Measurements from ENCODE around the gene TMEM18. TPM values are rescaled to one million over a fixed set of nuclear protein-coding genes. Genes with fewer than 3 reads are reported as not detected.

Gene TMEM18
- total and polyA plus RNA-seq, 8 donors = 16.9 to 64.6 (median 57.7) TPM

GRCh38 chr2:627340-627709, 49.9 kb downstream of the TMEM18 start:
- TF ChIP-seq CTCF (IDR thresholded peaks at IDR 0.05) = no peak
- intact Hi-C loops (cut with DNase I) = no loop called here
- Histone ChIP-seq H3K27ac (no peak overlapping the region), H3K36me3 (no peaks in the 10 kb centered on the region), H3K9me3 (no peaks in the 10 kb centered on the region), H3K4me1 (no peaks in the 10 kb centered on the region), H3K27me3 (peaks cover 0 to 6% of the 10 kb centered on the region in 2 donors), H3K4me3 (no peak overlapping the region)
- ATAC-seq (no peak), DNase-seq (no peak)

GRCh38 chr2:626491-627339, 50.5 kb downstream of the TMEM18 start:
- Histone ChIP-seq H3K4me3 (no peak overlapping the region), H3K4me1 (no peaks in the 10 kb centered on the region), H3K36me3 (no peaks in the 10 kb centered on the region), H3K9me3 (no peaks in the 10 kb centered on the region), H3K27ac (no peak overlapping the region), H3K27me3 (peaks cover 0 to 6% of the 10 kb centered on the region in 2 donors)
- no peak for DNase-seq
- TF ChIP-seq CTCF (IDR thresholded peaks at IDR 0.05) = no peak
- no peak for ATAC-seq
- intact Hi-C loops (cut with DNase I) = no loop called here

DNA sequence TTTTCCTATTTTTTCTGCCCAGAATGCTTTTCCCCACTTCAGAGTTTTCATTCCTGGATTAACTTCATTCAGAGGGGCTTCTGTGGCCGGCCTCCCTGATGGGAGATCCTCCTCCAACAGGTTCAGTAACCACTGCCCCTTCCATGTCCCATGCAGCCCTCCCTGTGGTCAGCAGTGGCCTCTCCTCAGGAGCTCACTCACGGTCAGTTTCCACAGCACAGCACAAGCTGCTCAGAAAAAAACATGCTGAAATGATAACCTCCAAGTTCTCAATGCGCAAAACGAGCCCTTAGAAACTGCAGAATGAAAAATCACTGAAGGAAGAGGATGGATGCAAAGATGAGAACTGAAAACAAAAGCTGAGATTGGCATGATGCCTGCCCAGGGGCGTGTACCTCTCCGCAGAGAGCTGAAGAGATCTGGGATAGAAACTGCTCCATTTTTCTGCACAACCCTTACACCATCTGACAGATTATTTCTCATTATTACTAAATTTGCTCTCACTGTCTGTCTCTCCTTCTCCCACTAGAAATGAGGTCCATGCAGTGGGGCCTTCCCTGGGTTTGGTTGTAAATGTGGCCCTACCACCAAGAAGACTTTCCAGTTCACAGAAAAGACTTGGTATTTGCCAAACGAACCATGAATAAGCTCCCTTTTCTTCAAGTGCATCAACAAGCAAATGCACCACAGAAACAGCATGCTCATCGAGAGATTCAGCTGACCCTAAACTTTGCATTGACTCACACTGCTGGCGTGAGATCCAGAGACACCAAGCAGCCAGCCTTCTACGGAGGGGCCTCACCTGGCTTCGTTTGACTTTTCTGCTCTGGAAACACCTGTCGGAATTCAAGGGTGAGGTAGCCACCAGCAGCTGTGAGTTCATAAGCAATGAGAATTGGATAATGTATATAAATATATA, 51.5 kb downstream of the TMEM18 start:
- no peaks in the 10 kb centered on the region for H3K4me1 ChIP-seq
- no peaks in the 10 kb centered on the region for H3K36me3 ChIP-seq
- H3K9me3 ChIP-seq = peaks cover 0 to 5% of the 10 kb centered on the region in 2 donors
- no peak overlapping the region for H3K27ac ChIP-seq
- intact Hi-C loops (cut with DNase I) = no loop called here
- no peak for DNase-seq
- no peak overlapping the region for H3K4me3 ChIP-seq
- ATAC-seq = no peak
- peaks cover 0 to 6% of the 10 kb centered on the region in 2 donors for H3K27me3 ChIP-seq
- TF ChIP-seq CTCF (IDR thresholded peaks at IDR 0.05) = no peak

DNA sequence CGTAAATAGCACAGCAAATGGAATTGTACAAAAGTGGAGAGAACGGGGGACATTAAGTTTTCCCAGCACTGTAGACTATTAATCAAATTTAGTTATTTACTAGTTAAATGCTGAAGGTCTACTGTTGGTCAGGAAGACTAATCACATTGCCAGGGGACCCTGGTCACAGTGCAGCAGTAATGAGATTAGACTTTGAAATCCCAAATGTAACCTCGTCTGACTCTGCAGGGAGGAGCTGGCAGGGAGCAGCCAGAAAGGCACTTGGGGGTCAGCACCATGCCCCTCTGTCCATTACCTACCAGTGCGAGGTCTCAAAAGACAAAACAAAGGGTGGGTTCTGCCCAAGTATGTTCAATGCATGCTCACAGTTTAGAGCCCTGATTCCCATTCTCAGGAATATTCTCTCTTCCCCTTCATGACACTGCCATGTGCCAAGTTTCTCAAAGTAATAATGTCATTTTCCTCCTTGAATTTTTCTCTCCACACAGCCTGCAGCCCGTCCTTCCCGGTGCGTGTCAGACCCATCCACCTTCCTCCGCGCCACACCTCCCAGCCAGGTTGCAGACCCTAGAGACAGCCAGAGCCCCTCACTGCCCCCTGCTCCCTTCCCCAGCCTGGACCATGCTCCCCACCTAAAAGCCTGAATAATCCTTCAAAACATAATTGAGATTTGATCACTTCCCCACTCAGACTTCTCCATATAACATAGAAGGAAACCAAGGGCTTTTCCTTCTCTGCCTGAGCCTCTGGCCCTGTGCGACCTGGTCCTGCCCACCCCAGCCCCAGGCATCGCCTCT, 52.5 kb downstream of the TMEM18 start:
- TF ChIP-seq CTCF (IDR thresholded peaks at IDR 0.05) = no peak
- DNase-seq (no peak), ATAC-seq (no peak)
- Histone ChIP-seq H3K4me3 (no peak overlapping the region), H3K4me1 (no peaks in the 10 kb centered on the region), H3K27me3 (peaks cover 0 to 6% of the 10 kb centered on the region in 2 donors), H3K9me3 (peaks cover 0 to 5% of the 10 kb centered on the region in 2 donors), H3K36me3 (no peaks in the 10 kb centered on the region), H3K27ac (no peak overlapping the region)
- intact Hi-C loops (cut with DNase I) = no loop called here
